HG02588 (cell line): ENCODE data around the gene PAK4.
"Not testable (repeated sequence)": the region's sequence is repeated elsewhere in the genome, so short reads cannot be mapped to it uniquely, and the experiment has no call there.

Experiments
- ATAC-seq: cut with Tn5 transposase; IDR thresholded peaks from one replicate; pipeline ENCODE4 v1.9.1; 2021; ENCODE audit warnings: mild to moderate bottlenecking, moderate library complexity; ENCODE audit not compliant: unreplicated experiment

Gene PAK4

GRCh38 chr19:39099341-39099740 is 26.2 kb upstream of the PAK4 start:
- ATAC-seq = no peak

GRCh38 chr19:39100500-39101166 is 25.0 kb upstream of the PAK4 start:
- ATAC-seq = no peak

- ATAC-seq = no peak
Measured at GRCh38 chr19:39103151-39103550, 22.4 kb upstream of the PAK4 start.

- no peak for ATAC-seq
Measured at GRCh38 chr19:39104186-39104596, 21.4 kb upstream of the PAK4 start.

- no peak for ATAC-seq
Measured at GRCh38 chr19:39106194-39106593, 19.4 kb upstream of the PAK4 start.

GRCh38 chr19:39109641-39110040 is 15.9 kb upstream of the PAK4 start:
- no peak for ATAC-seq

GRCh38 chr19:39110263-39110967 is 15.2 kb upstream of the PAK4 start:
- ATAC-seq = no peak

- ATAC-seq = no peak
Measured at GRCh38 chr19:39111593-39112199, 13.9 kb upstream of the PAK4 start.

- no peak for ATAC-seq
Measured at GRCh38 chr19:39112338-39112890, 13.2 kb upstream of the PAK4 start.

GRCh38 chr19:39113199-39113598 is 12.4 kb upstream of the PAK4 start:
- ATAC-seq = no peak

- no peak for ATAC-seq
Measured at GRCh38 chr19:39115105-39115847, 10.3 kb upstream of the PAK4 start.

GRCh38 chr19:39117023-39117422 is 8.6 kb upstream of the PAK4 start:
- not testable (repeated sequence) for ATAC-seq

GRCh38 chr19:39119830-39120229 is 5.8 kb upstream of the PAK4 start:
- no peak for ATAC-seq

GRCh38 chr19:39122934-39123731 is 2.5 kb upstream of the PAK4 start:
- no peak for ATAC-seq

- no peak for ATAC-seq
Measured at GRCh38 chr19:39124136-39124764, 1.3 kb upstream of the PAK4 start.

GRCh38 chr19:39125199-39125553 is 410 bp upstream of the PAK4 start:
- ATAC-seq = no peak

GRCh38 chr19:39126312-39127187 is 964 bp downstream of the PAK4 start:
- no peak for ATAC-seq

GRCh38 chr19:39127812-39128515 is 2.4 kb downstream of the PAK4 start:
- ATAC-seq = no peak
